Erythroblast (primary cell): Measurements from ENCODE around the gene STK24.

Experiments
- GATA1 ChIP-seq: IDR thresholded peaks from 2 replicates; pipeline ENCODE4 v1.6.1; 2011; ENCODE audit warnings: low read depth, mild to moderate bottlenecking, control low read depth, low read length, moderate library complexity
- POLR2A ChIP-seq: IDR thresholded peaks from 2 replicates; pipeline ENCODE4 v1.6.1; 2011; ENCODE audit warnings: mild to moderate bottlenecking, low read length

GRCh38 chr13:98613591-98613990, 36.7 kb upstream of the STK24 start:
- no peak for TF ChIP-seq POLR2A
- TF ChIP-seq GATA1 = no peak
